K562 (cell line): ENCODE results near the gene SUSD5. TPM values are rescaled to one million over a fixed set of nuclear protein-coding genes. Genes with fewer than 3 reads are reported as not detected.

Experiments
- ATAC-seq: fragments of 200-7000 bp; cut with Tn5 transposase; 3 replicates; pipeline ENCODE4 v1.9.1; 2020; ENCODE audit warnings: moderate library complexity
- BruUV-seq: library from RNA; stranded (reverse); fragments of 400-500 nt; replicated peaks from 2 replicates; lab custom pipeline; 2021; lab: Mats Ljungman, UMichigan
- CTCF ChIA-PET: fragments of 300-600 bp; formaldehyde crosslinking; extraction: SDS; loops from one replicate; lab custom pipeline; 2021; ENCODE audit warnings: low intra/inter-chr PET ratio; lab: Yijun Ruan, JAX
- POLR2A ChIA-PET: fragments of 300-600, 350-650 bp; sonication (Branson Sonifier 250); formaldehyde crosslinking; extraction: SDS; loops from one replicate; lab custom pipeline; 2021; ENCODE audit warnings: antibody characterized with exemption, inconsistent platforms; lab: Yijun Ruan, JAX
- DNase-seq, 4 experiments: peaks; one replicate each; pipeline versions ENCODE4 v3.0.0 to v3.0.0-alpha.2; 2011 to 2018; ENCODE audit warnings: low spot score in 3 of 4, mixed read lengths in 3 of 4; ENCODE audit errors: extremely low read depth in 1 of 4
- FAIRE-seq: peaks from 2 replicates; lab custom pipeline; 2011; peaks lifted over from hg19 to GRCh38; lab: Jason Lieb, UNC
- H2AFZ ChIP-seq: 2 replicates; pipeline ENCODE4 v1.6.0; 2011; ENCODE audit warnings: low read depth, low read length, control low read depth, inconsistent platforms
- H3K27ac ChIP-seq: fragments of 200-600 bp; 3 replicates; pipeline ENCODE4 v1.8.0; 2011; ENCODE audit warnings: low read depth, mild to moderate bottlenecking, control low read depth, inconsistent platforms, low read length, moderate library complexity, mixed read lengths; ENCODE audit errors: extremely low read depth
- H3K27me3 ChIP-seq, 2 experiments: fragments of 300-600 bp in 1 of 2; 2 replicates in 1 of 2; 3 replicates in 1 of 2; pipeline versions ENCODE4 v1.6.0 to v1.8.0; 2011; ENCODE audit warnings: inconsistent platforms in 2 of 2, low read length in 2 of 2, mild to moderate bottlenecking in 1 of 2, mixed read lengths in 1 of 2, moderate library complexity in 1 of 2; ENCODE audit not compliant: control insufficient read depth in 2 of 2, insufficient read depth in 2 of 2
- H3K36me3 ChIP-seq: fragments of 300-600 bp; 3 replicates; pipeline ENCODE4 v1.8.0; 2011; ENCODE audit warnings: mild to moderate bottlenecking, low read length, inconsistent platforms; ENCODE audit not compliant: control insufficient read depth, insufficient read depth
- H3K4me1 ChIP-seq, 2 experiments: fragments of 200-600 bp in 1 of 2; replicated peaks in 1 of 2; 2 replicates in 1 of 2; 3 replicates in 1 of 2; pipeline versions ENCODE4 v1.5.1 to v1.8.0; 2011; ENCODE audit warnings: inconsistent platforms in 2 of 2, low read length in 2 of 2, mild to moderate bottlenecking in 1 of 2, mixed read lengths in 1 of 2, moderate library complexity in 1 of 2; ENCODE audit not compliant: control insufficient read depth in 2 of 2, insufficient read depth in 2 of 2
- H3K4me2 ChIP-seq: 2 replicates; pipeline ENCODE4 v1.6.1; 2011; ENCODE audit warnings: low read length, control low read depth, inconsistent platforms, mixed read lengths; ENCODE audit not compliant: insufficient read depth
- H3K4me3 ChIP-seq: fragments of 200-600 bp; sonication (generic), shearing (Covaris generic); 2 replicates; pipeline ENCODE4 v1.5.1; 2016; ENCODE audit warnings: control low read depth, inconsistent platforms
- H3K79me2 ChIP-seq: fragments of 200-600 bp; 3 replicates; pipeline ENCODE4 v1.8.0; 2011; ENCODE audit warnings: low read length, inconsistent platforms; ENCODE audit not compliant: control insufficient read depth, insufficient read depth
- H3K9ac ChIP-seq, 2 experiments: 2 replicates each; pipeline versions ENCODE4 v1.6.0 to v1.6.1; 2011; ENCODE audit warnings: low read depth in 2 of 2, low read length in 2 of 2, control low read depth in 1 of 2, inconsistent platforms in 1 of 2, mild to moderate bottlenecking in 1 of 2, mixed read lengths in 1 of 2; ENCODE audit not compliant: insufficient read depth in 1 of 2
- H3K9me1 ChIP-seq: one replicate; pipeline ENCODE4 v1.6.0; 2011; ENCODE audit warnings: inconsistent platforms, mild to moderate bottlenecking, low read length, moderate library complexity; ENCODE audit not compliant: control insufficient read depth, insufficient read depth
- H3K9me3 ChIP-seq: replicated peaks from 2 replicates; pipeline ENCODE4 v1.5.1; 2011; ENCODE audit warnings: low read depth, low read length, inconsistent platforms; ENCODE audit not compliant: control insufficient read depth, insufficient read depth
- H4K20me1 ChIP-seq: replicated peaks from 2 replicates; pipeline ENCODE4 v1.6.1; 2011; ENCODE audit warnings: low read length, inconsistent platforms, mixed read lengths; ENCODE audit not compliant: control insufficient read depth, insufficient read depth
- FOSL1 ChIP-seq: fragments of 200-800 bp; sonication (Bioruptor generic); conservative IDR thresholded peaks from 2 replicates; pipeline ENCODE4 v1.6.1; 2016; ENCODE audit warnings: missing genetic modification characterization, missing compliant biosample characterization
- RAD21 ChIP-seq, 2 experiments: fragments of 250-450 bp in 1 of 2; fragments of 450-650 bp in 1 of 2; sonication (Bioruptor Pico) in 1 of 2; formaldehyde crosslinking in 1 of 2; IDR thresholded peaks in 1 of 2; conservative IDR thresholded peaks in 1 of 2; 2 replicates each; pipeline versions ENCODE4 v1.4.0 to v1.8.0; 2020 to 2022; ENCODE audit warnings: mild to moderate bottlenecking in 2 of 2, moderate library complexity in 1 of 2
- SMC3 ChIP-seq: conservative IDR thresholded peaks from 2 replicates; pipeline ENCODE4 v1.6.1; 2011; ENCODE audit warnings: low read depth, low read length, improper control_type of control experiment; ENCODE audit not compliant: insufficient read depth
- WGBS: fragments of 100-300 bp; shearing (Covaris generic); methylation state at CpG from one replicate; pipeline ENCODE4 v1.1.6; 2016; ENCODE audit warnings: low coverage, mixed read lengths; ENCODE audit not compliant: insufficient coverage; ENCODE audit errors: missing lambda C conversion rate; 5-methylcytosine and 5-hydroxymethylcytosine counted together
- in situ Hi-C: fragments of 300-500 bp; cut with MboI; formaldehyde crosslinking; loops from 4 replicates; pipeline ENCODE4 v1.15.0; 2018; ENCODE audit warnings: inconsistent platforms, mixed read lengths
- intact Hi-C: fragments of 100-400 bp; cut with micrococcal nuclease; formaldehyde crosslinking; loops from 2 replicates; pipeline ENCODE4 v1.14.2; 2022
- polyA plus RNA-seq, 8 experiments: library from polyadenylated mRNA; depleted of rRNA in 4 of 8; stranded (reverse) in 5 of 8; unstranded in 3 of 8; fragments of >200 nt; fragmentation: Nextera tagmentation in 2 of 8; fragmentation: Illumina TruSeq in 1 of 8; extraction: Ambion mirVana in 2 of 8; extraction: Trizol in 1 of 8; gene quantifications; 2 replicates each; pipeline versions ENCODE4 v1.2.1 to v1.2.3, GENCODE V29; 2011 to 2014; ENCODE audit warnings: inconsistent platforms in 1 of 8, missing spikeins in 1 of 8
- total RNA-seq, 7 experiments: library from RNA; depleted of rRNA in 6 of 7; stranded (reverse); fragments of >200 nt in 6 of 7; fragmentation: Illumina TruSeq in 2 of 7; extraction: Trizol in 2 of 7; gene quantifications; 2 replicates each; pipeline versions ENCODE4 v1.2.1 to v1.2.3, GENCODE V29; 2011 to 2021; ENCODE audit warnings: low replicate concordance in 1 of 7
- TF ChIP-seq, protein P1 (sequence below), 3 experiments: IDR thresholded peaks in 2 of 3; conservative IDR thresholded peaks in 1 of 3; 2 replicates each; pipeline ENCODE4 v1.5.1; 2011 to 2012; ENCODE audit warnings: low read length in 3 of 3, mild to moderate bottlenecking in 3 of 3, control low read depth in 2 of 3, improper control_type of control experiment in 1 of 3, inconsistent platforms in 1 of 3, low read depth in 1 of 3, mixed read lengths in 1 of 3, moderate library complexity in 1 of 3; ENCODE audit not compliant: insufficient read depth in 2 of 3
- TF ChIP-seq, protein P2 (sequence below), 2 experiments: fragments of 450-650 bp; formaldehyde crosslinking in 1 of 2; IDR thresholded peaks; 2 replicates each; pipeline versions ENCODE4 v1.4.0 to v1.6.1; 2014 to 2020; ENCODE audit warnings: mild to moderate bottlenecking in 2 of 2, borderline replicate concordance in 1 of 2, low read depth in 1 of 2

Gene SUSD5
- total and polyA plus RNA-seq, 9 of the 15 experiments (the other 6 are each of a cell fraction or from before 2014, with no cell fraction given) = not detected

DNA sequence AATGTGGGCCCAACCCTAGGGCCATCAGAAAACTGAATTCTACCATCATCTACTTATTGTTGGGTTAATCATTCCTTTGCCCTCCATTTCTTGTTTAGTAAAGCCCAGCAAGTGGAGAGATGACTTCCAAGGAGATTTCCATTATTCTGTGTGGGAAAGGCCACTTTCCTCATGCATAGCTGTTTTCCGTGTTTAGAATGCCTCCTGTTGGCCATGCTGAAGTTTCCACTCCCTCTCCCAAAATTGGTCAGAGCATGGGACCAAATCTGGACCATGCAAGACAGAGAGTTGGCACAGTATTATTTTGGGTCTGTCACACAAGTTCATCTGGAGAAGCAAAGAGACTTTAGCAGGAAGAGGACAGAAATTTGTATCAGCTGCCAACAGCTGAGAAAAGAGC lies 15.3 kb upstream of the SUSD5 start:
- H3K4me1 ChIP-seq = peaks cover 0 to 3% of the 10 kb centered on the region in 2 experiments; a peak in 1 of 5 replicates
- DNase-seq = no peak
- no peak overlapping the region for H3K27ac ChIP-seq
- intact Hi-C loops = loop anchor here (10.0 kb wide), 1 partner anchor 289 kb away; no protein-coding TSS in a partner anchor
- TF ChIP-seq RAD21 (CRISPR knock-in tag; conservative IDR thresholded peaks at IDR 0.05 in 1 of 2, IDR thresholded peaks at IDR 0.05 in 1 of 2) (peak in 1 of 2 experiments; percentile 64; a peak in 2 of 4 replicates), FOSL1 (tag) (no peak), SMC3 (0 out of 2 replicates have a peak, but pooled peaks have one; percentile 9)
- TF ChIP-seq, protein P1, sequence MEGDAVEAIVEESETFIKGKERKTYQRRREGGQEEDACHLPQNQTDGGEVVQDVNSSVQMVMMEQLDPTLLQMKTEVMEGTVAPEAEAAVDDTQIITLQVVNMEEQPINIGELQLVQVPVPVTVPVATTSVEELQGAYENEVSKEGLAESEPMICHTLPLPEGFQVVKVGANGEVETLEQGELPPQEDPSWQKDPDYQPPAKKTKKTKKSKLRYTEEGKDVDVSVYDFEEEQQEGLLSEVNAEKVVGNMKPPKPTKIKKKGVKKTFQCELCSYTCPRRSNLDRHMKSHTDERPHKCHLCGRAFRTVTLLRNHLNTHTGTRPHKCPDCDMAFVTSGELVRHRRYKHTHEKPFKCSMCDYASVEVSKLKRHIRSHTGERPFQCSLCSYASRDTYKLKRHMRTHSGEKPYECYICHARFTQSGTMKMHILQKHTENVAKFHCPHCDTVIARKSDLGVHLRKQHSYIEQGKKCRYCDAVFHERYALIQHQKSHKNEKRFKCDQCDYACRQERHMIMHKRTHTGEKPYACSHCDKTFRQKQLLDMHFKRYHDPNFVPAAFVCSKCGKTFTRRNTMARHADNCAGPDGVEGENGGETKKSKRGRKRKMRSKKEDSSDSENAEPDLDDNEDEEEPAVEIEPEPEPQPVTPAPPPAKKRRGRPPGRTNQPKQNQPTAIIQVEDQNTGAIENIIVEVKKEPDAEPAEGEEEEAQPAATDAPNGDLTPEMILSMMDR (IDR thresholded peaks at IDR 0.05 in 2 of 3, conservative IDR thresholded peaks at IDR 0.05 in 1 of 3; ENCODE audit: insufficient read depth in 2 of 3, low read depth in 1 of 3, low read length in 3 of 3) = peak in 2 of 3 experiments; percentile 32 to 57; a peak in 4 of 6 replicates
- TF ChIP-seq, protein P2, sequence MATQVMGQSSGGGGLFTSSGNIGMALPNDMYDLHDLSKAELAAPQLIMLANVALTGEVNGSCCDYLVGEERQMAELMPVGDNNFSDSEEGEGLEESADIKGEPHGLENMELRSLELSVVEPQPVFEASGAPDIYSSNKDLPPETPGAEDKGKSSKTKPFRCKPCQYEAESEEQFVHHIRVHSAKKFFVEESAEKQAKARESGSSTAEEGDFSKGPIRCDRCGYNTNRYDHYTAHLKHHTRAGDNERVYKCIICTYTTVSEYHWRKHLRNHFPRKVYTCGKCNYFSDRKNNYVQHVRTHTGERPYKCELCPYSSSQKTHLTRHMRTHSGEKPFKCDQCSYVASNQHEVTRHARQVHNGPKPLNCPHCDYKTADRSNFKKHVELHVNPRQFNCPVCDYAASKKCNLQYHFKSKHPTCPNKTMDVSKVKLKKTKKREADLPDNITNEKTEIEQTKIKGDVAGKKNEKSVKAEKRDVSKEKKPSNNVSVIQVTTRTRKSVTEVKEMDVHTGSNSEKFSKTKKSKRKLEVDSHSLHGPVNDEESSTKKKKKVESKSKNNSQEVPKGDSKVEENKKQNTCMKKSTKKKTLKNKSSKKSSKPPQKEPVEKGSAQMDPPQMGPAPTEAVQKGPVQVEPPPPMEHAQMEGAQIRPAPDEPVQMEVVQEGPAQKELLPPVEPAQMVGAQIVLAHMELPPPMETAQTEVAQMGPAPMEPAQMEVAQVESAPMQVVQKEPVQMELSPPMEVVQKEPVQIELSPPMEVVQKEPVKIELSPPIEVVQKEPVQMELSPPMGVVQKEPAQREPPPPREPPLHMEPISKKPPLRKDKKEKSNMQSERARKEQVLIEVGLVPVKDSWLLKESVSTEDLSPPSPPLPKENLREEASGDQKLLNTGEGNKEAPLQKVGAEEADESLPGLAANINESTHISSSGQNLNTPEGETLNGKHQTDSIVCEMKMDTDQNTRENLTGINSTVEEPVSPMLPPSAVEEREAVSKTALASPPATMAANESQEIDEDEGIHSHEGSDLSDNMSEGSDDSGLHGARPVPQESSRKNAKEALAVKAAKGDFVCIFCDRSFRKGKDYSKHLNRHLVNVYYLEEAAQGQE (IDR thresholded peaks at IDR 0.05; ENCODE audit: borderline replicate concordance) = peak; percentile 31; the same call in 1 of the 2 replicates
- TF ChIP-seq, protein P2 (CRISPR knock-in tag; IDR thresholded peaks at IDR 0.05; ENCODE audit: low read depth) = no peak
- TF ChIP-seq, all 486 proteins: peak for 4
- ChIA-PET CTCF (interaction anchor here (0.7 kb wide), 1 partner anchor 101 kb away, joined by 3 read pairs; no protein-coding TSS in a partner anchor), POLR2A (interaction anchor here (0.8 kb wide), 1 partner anchor 65 kb away, joined by 4 read pairs; no protein-coding TSS in a partner anchor)
- Histone ChIP-seq H4K20me1 (0 out of 2 replicates have a peak, but pooled peaks cover 4% of the 10 kb centered on the region), H3K36me3 (no peaks in the 10 kb centered on the region), H3K9ac (no peak overlapping the region), H3K4me2 (no peak overlapping the region), H3K9me3 (no peaks in the 10 kb centered on the region), H3K79me2 (no peaks in the 10 kb centered on the region), H3K27me3 (peaks cover 3 to 8% of the 10 kb centered on the region in 2 experiments; a peak in 2 of 5 replicates), H3K9me1 (no peaks in the 10 kb centered on the region), H3K4me3 (no peak overlapping the region), H2AFZ (no peak overlapping the region)
- WGBS = 0% methylated on average over 1 of the region's 1 CpG
- in situ Hi-C loops = no loop called here
- no TSS peak for BruUV-seq
- no peak for FAIRE-seq
- ATAC-seq = peak; percentile 45; the same call in 1 of the 3 replicates
